Measurements from ENCODE around the gene NF1.

NF1 gene

GRCh38 chr17:31408586-31408985 is 313.8 kb downstream of the NF1 start:
- no peak overlapping the region for H3K27ac ChIP-seq (ENCODE audit: low read depth, low read length)
- H3K9ac ChIP-seq (ENCODE audit: low read depth, low read length) = no peak overlapping the region
- H3K27me3 ChIP-seq (ENCODE audit: control insufficient read depth, insufficient read depth, low read length) = no peaks in the 10 kb centered on the region
- peaks cover 23% of the 10 kb centered on the region for H3K4me1 ChIP-seq (ENCODE audit: control insufficient read depth, insufficient read depth, low read length)
- H3K9me3 ChIP-seq (ENCODE audit: control insufficient read depth, insufficient read depth, low read length) = no peaks in the 10 kb centered on the region
- H3K4me3 ChIP-seq (ENCODE audit: low read depth, low read length) = no peak overlapping the region
- H3K36me3 ChIP-seq (ENCODE audit: control insufficient read depth, insufficient read depth, low read length) = no peaks in the 10 kb centered on the region

- Histone ChIP-seq H3K4me1 (ENCODE audit: control insufficient read depth, insufficient read depth, low read length) (peaks cover 31% of the 10 kb centered on the region), H3K9ac (ENCODE audit: low read depth, low read length) (no peak overlapping the region), H3K9me3 (ENCODE audit: control insufficient read depth, insufficient read depth, low read length) (no peaks in the 10 kb centered on the region), H3K27ac (ENCODE audit: low read depth, low read length) (no peak overlapping the region), H3K36me3 (ENCODE audit: control insufficient read depth, insufficient read depth, low read length) (no peaks in the 10 kb centered on the region), H3K4me3 (ENCODE audit: low read depth, low read length) (no peak overlapping the region), H3K27me3 (ENCODE audit: control insufficient read depth, insufficient read depth, low read length) (no peaks in the 10 kb centered on the region)
Observed at GRCh38 chr17:31411707-31412285, 317.0 kb downstream of the NF1 start.

- Histone ChIP-seq H3K9me3 (ENCODE audit: control insufficient read depth, insufficient read depth, low read length) (no peaks in the 10 kb centered on the region), H3K4me3 (ENCODE audit: low read depth, low read length) (no peak overlapping the region), H3K27me3 (ENCODE audit: control insufficient read depth, insufficient read depth, low read length) (no peaks in the 10 kb centered on the region), H3K9ac (ENCODE audit: low read depth, low read length) (no peak overlapping the region), H3K4me1 (ENCODE audit: control insufficient read depth, insufficient read depth, low read length) (peaks cover 31% of the 10 kb centered on the region), H3K27ac (ENCODE audit: low read depth, low read length) (no peak overlapping the region), H3K36me3 (ENCODE audit: control insufficient read depth, insufficient read depth, low read length) (no peaks in the 10 kb centered on the region)
Observed at GRCh38 chr17:31412511-31412910, 317.7 kb downstream of the NF1 start.

GRCh38 chr17:31413081-31413799 is 318.5 kb downstream of the NF1 start:
- no peaks in the 10 kb centered on the region for H3K27me3 ChIP-seq (ENCODE audit: control insufficient read depth, insufficient read depth, low read length)
- no peak overlapping the region for H3K27ac ChIP-seq (ENCODE audit: low read depth, low read length)
- H3K9ac ChIP-seq (ENCODE audit: low read depth, low read length) = no peak overlapping the region

GRCh38 chr17:31413874-31414549 is 319.2 kb downstream of the NF1 start:
- Histone ChIP-seq H3K36me3 (ENCODE audit: control insufficient read depth, insufficient read depth, low read length) (no peaks in the 10 kb centered on the region), H3K9me3 (ENCODE audit: control insufficient read depth, insufficient read depth, low read length) (no peaks in the 10 kb centered on the region), H3K4me3 (ENCODE audit: low read depth, low read length) (no peak overlapping the region), H3K9ac (ENCODE audit: low read depth, low read length) (no peak overlapping the region), H3K27me3 (ENCODE audit: control insufficient read depth, insufficient read depth, low read length) (no peaks in the 10 kb centered on the region), H3K4me1 (ENCODE audit: control insufficient read depth, insufficient read depth, low read length) (peaks cover 35% of the 10 kb centered on the region), H3K27ac (ENCODE audit: low read depth, low read length) (peak overlapping the region; percentile 35)

More at GRCh38 chr17:31413081-31413799, 318.5 kb downstream of the NF1 start:
- Histone ChIP-seq H3K4me1 (ENCODE audit: control insufficient read depth, insufficient read depth, low read length) (peaks cover 31% of the 10 kb centered on the region), H3K36me3 (ENCODE audit: control insufficient read depth, insufficient read depth, low read length) (no peaks in the 10 kb centered on the region), H3K9me3 (ENCODE audit: control insufficient read depth, insufficient read depth, low read length) (no peaks in the 10 kb centered on the region), H3K4me3 (ENCODE audit: low read depth, low read length) (no peak overlapping the region)

GRCh38 chr17:31414550-31414918 is 319.8 kb downstream of the NF1 start:
- H3K9me3 ChIP-seq (ENCODE audit: control insufficient read depth, insufficient read depth, low read length) = no peaks in the 10 kb centered on the region
- peaks cover 39% of the 10 kb centered on the region for H3K4me1 ChIP-seq (ENCODE audit: control insufficient read depth, insufficient read depth, low read length)
- no peak overlapping the region for H3K9ac ChIP-seq (ENCODE audit: low read depth, low read length)
- no peak overlapping the region for H3K27ac ChIP-seq (ENCODE audit: low read depth, low read length)
- no peak overlapping the region for H3K4me3 ChIP-seq (ENCODE audit: low read depth, low read length)
- H3K36me3 ChIP-seq (ENCODE audit: control insufficient read depth, insufficient read depth, low read length) = no peaks in the 10 kb centered on the region
- H3K27me3 ChIP-seq (ENCODE audit: control insufficient read depth, insufficient read depth, low read length) = no peaks in the 10 kb centered on the region

GRCh38 chr17:31415004-31415454 is 320.3 kb downstream of the NF1 start:
- no peaks in the 10 kb centered on the region for H3K9me3 ChIP-seq (ENCODE audit: control insufficient read depth, insufficient read depth, low read length)
- H3K36me3 ChIP-seq (ENCODE audit: control insufficient read depth, insufficient read depth, low read length) = no peaks in the 10 kb centered on the region
- H3K4me1 ChIP-seq (ENCODE audit: control insufficient read depth, insufficient read depth, low read length) = peaks cover 39% of the 10 kb centered on the region
- no peaks in the 10 kb centered on the region for H3K27me3 ChIP-seq (ENCODE audit: control insufficient read depth, insufficient read depth, low read length)
- no peak overlapping the region for H3K4me3 ChIP-seq (ENCODE audit: low read depth, low read length)
- no peak overlapping the region for H3K9ac ChIP-seq (ENCODE audit: low read depth, low read length)
- H3K27ac ChIP-seq (ENCODE audit: low read depth, low read length) = no peak overlapping the region

GRCh38 chr17:31415640-31416502 is 321.1 kb downstream of the NF1 start:
- Histone ChIP-seq H3K9ac (ENCODE audit: low read depth, low read length) (no peak overlapping the region), H3K27ac (ENCODE audit: low read depth, low read length) (peak overlapping the region; percentile 17), H3K4me3 (ENCODE audit: low read depth, low read length) (no peak overlapping the region), H3K36me3 (ENCODE audit: control insufficient read depth, insufficient read depth, low read length) (no peaks in the 10 kb centered on the region), H3K9me3 (ENCODE audit: control insufficient read depth, insufficient read depth, low read length) (no peaks in the 10 kb centered on the region), H3K27me3 (ENCODE audit: control insufficient read depth, insufficient read depth, low read length) (no peaks in the 10 kb centered on the region), H3K4me1 (ENCODE audit: control insufficient read depth, insufficient read depth, low read length) (peaks cover 39% of the 10 kb centered on the region)

GRCh38 chr17:31416503-31416923 is 321.7 kb downstream of the NF1 start:
- no peaks in the 10 kb centered on the region for H3K27me3 ChIP-seq (ENCODE audit: control insufficient read depth, insufficient read depth, low read length)
- H3K36me3 ChIP-seq (ENCODE audit: control insufficient read depth, insufficient read depth, low read length) = no peaks in the 10 kb centered on the region
- no peak overlapping the region for H3K4me3 ChIP-seq (ENCODE audit: low read depth, low read length)
- peak overlapping the region; percentile 17 for H3K27ac ChIP-seq (ENCODE audit: low read depth, low read length)
- H3K9ac ChIP-seq (ENCODE audit: low read depth, low read length) = no peak overlapping the region
- H3K9me3 ChIP-seq (ENCODE audit: control insufficient read depth, insufficient read depth, low read length) = no peaks in the 10 kb centered on the region
- peaks cover 39% of the 10 kb centered on the region for H3K4me1 ChIP-seq (ENCODE audit: control insufficient read depth, insufficient read depth, low read length)

- Histone ChIP-seq H3K4me1 (ENCODE audit: control insufficient read depth, insufficient read depth, low read length) (peaks cover 32% of the 10 kb centered on the region), H3K36me3 (ENCODE audit: control insufficient read depth, insufficient read depth, low read length) (no peaks in the 10 kb centered on the region), H3K27me3 (ENCODE audit: control insufficient read depth, insufficient read depth, low read length) (no peaks in the 10 kb centered on the region), H3K9me3 (ENCODE audit: control insufficient read depth, insufficient read depth, low read length) (no peaks in the 10 kb centered on the region), H3K4me3 (ENCODE audit: low read depth, low read length) (no peak overlapping the region), H3K27ac (ENCODE audit: low read depth, low read length) (no peak overlapping the region), H3K9ac (ENCODE audit: low read depth, low read length) (no peak overlapping the region)
Observed at GRCh38 chr17:31417051-31417792, 322.4 kb downstream of the NF1 start.

Measured in HUES48 (cell line).